Neuron (in vitro differentiated cells): ENCODE data around the gene MX2.
"Not testable (repeated sequence)": the region's sequence is repeated elsewhere in the genome, so short reads cannot be mapped to it uniquely, and the experiment has no call there.

ENCODE experiments used
- H2AFZ ChIP-seq: one replicate; pipeline ENCODE4 v1.6.1; 2013; ENCODE audit warnings: low read depth, mild to moderate bottlenecking, inconsistent platforms, low read length, moderate library complexity
- H3K27me3 ChIP-seq: one replicate; pipeline ENCODE4 v1.6.1; 2013; ENCODE audit warnings: low read length; ENCODE audit not compliant: insufficient read depth
- H3K36me3 ChIP-seq: one replicate; pipeline ENCODE4 v1.6.1; 2013; ENCODE audit warnings: low read length; ENCODE audit not compliant: insufficient read depth
- H3K4me1 ChIP-seq: one replicate; pipeline ENCODE4 v1.6.1; 2013; ENCODE audit warnings: low read length; ENCODE audit not compliant: insufficient read depth
- H3K4me3 ChIP-seq: 2 replicates; pipeline ENCODE4 v1.5.1; 2013; ENCODE audit warnings: mild to moderate bottlenecking, low read length, moderate library complexity
- H3K9me3 ChIP-seq: one replicate; pipeline ENCODE4 v1.6.1; 2013; ENCODE audit warnings: low read length

Gene MX2

GRCh38 chr21:41361786-41362604, at the start of gene MX2:
MX2 (plus strand) TSS chr21:41362027; CDS start chr21:41376907, 14,880 bp downstream.
- no peak within 1 kb of the TSS for H3K4me3 ChIP-seq
- H3K36me3 ChIP-seq: no peaks in the 10 kb centered on the region
- H3K9me3 ChIP-seq: no peaks in the 10 kb centered on the region
- no peaks in the 10 kb centered on the region for H3K4me1 ChIP-seq
- H3K27me3 ChIP-seq: peaks cover 2% of the 10 kb centered on the region
- H2AFZ ChIP-seq: no peak within 1 kb of the TSS

- H2AFZ ChIP-seq, H3K4me1 ChIP-seq, H3K9me3 ChIP-seq, H3K4me3 ChIP-seq, H3K36me3 ChIP-seq: not testable (repeated sequence)
- H3K27me3 ChIP-seq: peaks cover 40% of the 10 kb centered on the region
Observed at GRCh38 chr21:41313285-41314164, 48.3 kb upstream of the MX2 start.

GRCh38 chr21:41315726-41316125, 46.1 kb upstream of the MX2 start:
- H2AFZ ChIP-seq: no peak overlapping the region
- no peaks in the 10 kb centered on the region for H3K9me3 ChIP-seq
- H3K4me3 ChIP-seq: no peak overlapping the region
- H3K36me3 ChIP-seq: no peaks in the 10 kb centered on the region
- H3K4me1 ChIP-seq: no peaks in the 10 kb centered on the region
- H3K27me3 ChIP-seq: peaks cover 48% of the 10 kb centered on the region

- Histone ChIP-seq H3K27me3 (peaks cover 48% of the 10 kb centered on the region), H2AFZ (no peak within 1 kb of the TSS), H3K4me1 (no peaks in the 10 kb centered on the region), H3K4me3 (no peak within 1 kb of the TSS), H3K9me3 (no peaks in the 10 kb centered on the region), H3K36me3 (no peaks in the 10 kb centered on the region)
Observed at GRCh38 chr21:41316200-41317062, 45.4 kb upstream of the MX2 start, which contains the start of gene FAM3B. FAM3B (plus strand) TSS chr21:41316801; CDS start chr21:41316880, 79 bp downstream.

- Histone ChIP-seq H3K9me3 (no peaks in the 10 kb centered on the region), H3K36me3 (no peaks in the 10 kb centered on the region), H3K4me1 (no peaks in the 10 kb centered on the region), H3K27me3 (peaks cover 48% of the 10 kb centered on the region), H2AFZ (no peak overlapping the region), H3K4me3 (no peak overlapping the region)
Observed at GRCh38 chr21:41317063-41317392, 44.8 kb upstream of the MX2 start.

GRCh38 chr21:41317458-41317857, 44.4 kb upstream of the MX2 start:
- Histone ChIP-seq H3K27me3 (peaks cover 48% of the 10 kb centered on the region), H3K4me3 (no peak overlapping the region), H2AFZ (no peak overlapping the region), H3K9me3 (no peaks in the 10 kb centered on the region), H3K36me3 (no peaks in the 10 kb centered on the region), H3K4me1 (no peaks in the 10 kb centered on the region)

GRCh38 chr21:41318218-41318617, 43.6 kb upstream of the MX2 start:
- Histone ChIP-seq H2AFZ (no peak overlapping the region), H3K27me3 (peaks cover 44% of the 10 kb centered on the region), H3K9me3 (no peaks in the 10 kb centered on the region), H3K36me3 (no peaks in the 10 kb centered on the region), H3K4me3 (no peak overlapping the region), H3K4me1 (no peaks in the 10 kb centered on the region)

- H3K4me3 ChIP-seq: no peak overlapping the region
- H3K36me3 ChIP-seq: no peaks in the 10 kb centered on the region
- H3K4me1 ChIP-seq: no peaks in the 10 kb centered on the region
- no peak overlapping the region for H2AFZ ChIP-seq
- no peaks in the 10 kb centered on the region for H3K9me3 ChIP-seq
- peaks cover 41% of the 10 kb centered on the region for H3K27me3 ChIP-seq
Observed at GRCh38 chr21:41319273-41319672, 42.6 kb upstream of the MX2 start.

- Histone ChIP-seq H3K4me3 (no peak overlapping the region), H3K9me3 (no peaks in the 10 kb centered on the region), H2AFZ (no peak overlapping the region), H3K27me3 (peaks cover 27% of the 10 kb centered on the region), H3K36me3 (no peaks in the 10 kb centered on the region), H3K4me1 (no peaks in the 10 kb centered on the region)
Observed at GRCh38 chr21:41321211-41321907, 40.5 kb upstream of the MX2 start.

GRCh38 chr21:41321908-41322495, 39.8 kb upstream of the MX2 start:
- Histone ChIP-seq H3K4me3 (no peak overlapping the region), H3K4me1 (no peaks in the 10 kb centered on the region), H3K27me3 (peaks cover 21% of the 10 kb centered on the region), H3K9me3 (no peaks in the 10 kb centered on the region), H3K36me3 (no peaks in the 10 kb centered on the region), H2AFZ (no peak overlapping the region)

GRCh38 chr21:41322496-41323382, 39.1 kb upstream of the MX2 start:
- Histone ChIP-seq H3K9me3 (no peaks in the 10 kb centered on the region), H3K36me3 (no peaks in the 10 kb centered on the region), H3K27me3 (peaks cover 15% of the 10 kb centered on the region), H2AFZ (no peak overlapping the region), H3K4me3 (no peak overlapping the region), H3K4me1 (no peaks in the 10 kb centered on the region)
